ENCODE results near the gene SUN2. TPM values are rescaled to one million over a fixed set of nuclear protein-coding genes. Genes with fewer than 3 reads are reported as not detected.
A peak's percentile ranks its signal among the peaks of the same experiment; 100 is the strongest.

The SUN2 gene
- total RNA-seq, 6 donors from 2014 or later = 191 to 436 (median 275) TPM

GRCh38 chr22:38715852-38716251 lies 39.9 kb downstream of the SUN2 start:
- DNase-seq = no peak
- peaks cover 16 to 48% (median 24%) of the 10 kb centered on the region in 4 donors for H3K36me3 ChIP-seq

GRCh38 chr22:38715176-38715764 lies 40.5 kb downstream of the SUN2 start:
- Histone ChIP-seq H3K36me3 (peaks cover 16 to 48% (median 27%) of the 10 kb centered on the region in 4 donors), H3K4me3 (no peak overlapping the region), H3K9me3 (no peaks in the 10 kb centered on the region), H3K4me1 (peaks cover 38 to 58% (median 44%) of the 10 kb centered on the region in 4 donors), H3K27ac (peak overlapping the region in 1 of 4 donors; percentile 22), H3K27me3 (no peaks in the 10 kb centered on the region)
- WGBS, 2 donors = 72 to 80% methylated on average over 9 of the region's 9 CpGs
- TF ChIP-seq CTCF (IDR thresholded peaks at IDR 0.05) (no peak), POLR2A (IDR thresholded peaks at IDR 0.05) (no peak), EP300 (IDR thresholded peaks at IDR 0.05) (no peak), POLR2AphosphoS5 (IDR thresholded peaks at IDR 0.05) (no peak)
- no peak for DNase-seq
- ATAC-seq (ENCODE audit: low FRiP score in 2 of 2) = peak in 1 of 2 donors; percentile 5

More at GRCh38 chr22:38715852-38716251, 39.9 kb downstream of the SUN2 start:
- Histone ChIP-seq H3K4me1 (peaks cover 38 to 58% (median 44%) of the 10 kb centered on the region in 4 donors), H3K27ac (no peak overlapping the region), H3K9me3 (no peaks in the 10 kb centered on the region), H3K4me3 (no peak overlapping the region), H3K27me3 (no peaks in the 10 kb centered on the region)
- no peak for ATAC-seq (ENCODE audit: low FRiP score in 2 of 2)
- WGBS, 2 donors = 93 to 98% methylated on average over 14 to 15 of the region's 15 CpGs
- TF ChIP-seq POLR2A (IDR thresholded peaks at IDR 0.05) (no peak), POLR2AphosphoS5 (IDR thresholded peaks at IDR 0.05) (no peak), EP300 (IDR thresholded peaks at IDR 0.05) (no peak)

GRCh38 chr22:38713921-38714320 lies 41.9 kb downstream of the SUN2 start:
- peaks cover 44 to 64% (median 46%) of the 10 kb centered on the region in 4 donors for H3K4me1 ChIP-seq
- peak overlapping the region in 1 of 4 donors; percentile 21 for H3K27ac ChIP-seq
- ATAC-seq (ENCODE audit: low FRiP score in 2 of 2) (no peak), DNase-seq (no peak)
- H3K27me3 ChIP-seq = no peaks in the 10 kb centered on the region
- H3K36me3 ChIP-seq = peaks cover 16 to 48% (median 28%) of the 10 kb centered on the region in 4 donors
- H3K4me3 ChIP-seq = no peak overlapping the region
- no peak for TF ChIP-seq POLR2A (IDR thresholded peaks at IDR 0.05)
- TF ChIP-seq POLR2AphosphoS5 (IDR thresholded peaks at IDR 0.05) = no peak
- TF ChIP-seq CTCF (IDR thresholded peaks at IDR 0.05) = no peak
- no peak for TF ChIP-seq EP300 (IDR thresholded peaks at IDR 0.05)
- whole genome bisulfite sequencing, 2 donors = 84 to 85% methylated on average over 8 of the region's 8 CpGs
- H3K9me3 ChIP-seq = no peaks in the 10 kb centered on the region

GRCh38 chr22:38712486-38713207 lies 43.2 kb downstream of the SUN2 start:
- DNase-seq (no peak), ATAC-seq (ENCODE audit: low FRiP score in 2 of 2) (no peak)
- Histone ChIP-seq H3K36me3 (peaks cover 13 to 42% (median 27%) of the 10 kb centered on the region in 4 donors), H3K27me3 (no peaks in the 10 kb centered on the region), H3K27ac (no peak overlapping the region), H3K4me1 (peaks cover 47 to 64% (median 48%) of the 10 kb centered on the region in 4 donors), H3K4me3 (no peak overlapping the region), H3K9me3 (no peaks in the 10 kb centered on the region)
- TF ChIP-seq CTCF (IDR thresholded peaks at IDR 0.05) = no peak
- WGBS, 2 donors = 78 to 79% methylated on average over 11 of the region's 11 CpGs

GRCh38 chr22:38710866-38711265 lies 44.9 kb downstream of the SUN2 start:
- ATAC-seq (ENCODE audit: low FRiP score in 2 of 2) (no peak), DNase-seq (no peak)
- H3K36me3 ChIP-seq = peaks cover 0 to 24% (median 10%) of the 10 kb centered on the region in 4 donors
- no peaks in the 10 kb centered on the region for H3K9me3 ChIP-seq
- TF ChIP-seq POLR2A (IDR thresholded peaks at IDR 0.05) (no peak), CTCF (IDR thresholded peaks at IDR 0.05) (no peak), EP300 (IDR thresholded peaks at IDR 0.05) (no peak), POLR2AphosphoS5 (IDR thresholded peaks at IDR 0.05) (no peak)
- WGBS, 2 donors = 73 to 83% methylated on average over 3 of the region's 3 CpGs
- peaks cover 54 to 73% (median 57%) of the 10 kb centered on the region in 4 donors for H3K4me1 ChIP-seq
- H3K27me3 ChIP-seq = no peaks in the 10 kb centered on the region
- H3K27ac ChIP-seq = no peak overlapping the region
- no peak overlapping the region for H3K4me3 ChIP-seq

Measured in upper lobe of left lung (tissue), 6 donors.